Endodermal cell (in vitro differentiated cells): ENCODE results near the gene ID4. TPM values are rescaled to one million over a fixed set of nuclear protein-coding genes. Genes with fewer than 3 reads are reported as not detected.

Experiments
- DNase-seq: peaks from one replicate; pipeline ENCODE4 v3.0.0-alpha.2; 2017
- H3K27ac ChIP-seq: 2 replicates; pipeline ENCODE4 v1.5.1; 2013; ENCODE audit warnings: mild to moderate bottlenecking, low read depth, low read length, moderate library complexity
- H3K27me3 ChIP-seq: 2 replicates; pipeline ENCODE4 v1.6.1; 2013; ENCODE audit warnings: mild to moderate bottlenecking, low read length, moderate library complexity; ENCODE audit not compliant: insufficient read depth, control insufficient read depth, poor library complexity, severe bottlenecking
- H3K36me3 ChIP-seq: 2 replicates; pipeline ENCODE4 v1.7.0; 2013; ENCODE audit warnings: mild to moderate bottlenecking, low read length, moderate library complexity; ENCODE audit not compliant: control insufficient read depth, insufficient read depth
- H3K4me1 ChIP-seq: one replicate; pipeline ENCODE4 v1.7.0; 2013; ENCODE audit warnings: low read length; ENCODE audit not compliant: control insufficient read depth, insufficient read depth
- H3K4me3 ChIP-seq: 2 replicates; pipeline ENCODE4 v1.5.1; 2013; ENCODE audit warnings: mild to moderate bottlenecking, low read length, moderate library complexity
- H3K9ac ChIP-seq: 2 replicates; pipeline ENCODE4 v1.6.1; 2013; ENCODE audit warnings: mild to moderate bottlenecking, low read length, moderate library complexity; ENCODE audit not compliant: poor library complexity, severe bottlenecking; ENCODE audit errors: extremely low read depth
- H3K9me3 ChIP-seq: 2 replicates; pipeline ENCODE4 v1.6.1; 2013; ENCODE audit warnings: mild to moderate bottlenecking, low read length, moderate library complexity; ENCODE audit not compliant: control insufficient read depth
- H3K27ac Mint-ChIP-seq: 2 replicates; pipeline ENCODE4 v1.8.0; 2020; ENCODE audit warnings: mixed read lengths
- H3K27me3 Mint-ChIP-seq: 2 replicates; pipeline ENCODE4 v1.8.0; 2021; ENCODE audit warnings: mild to moderate bottlenecking, mixed read lengths; ENCODE audit not compliant: insufficient read depth
- H3K36me3 Mint-ChIP-seq: 2 replicates; pipeline ENCODE4 v1.8.0; 2020; ENCODE audit warnings: low read depth, mixed read lengths
- H3K4me1 Mint-ChIP-seq: 2 replicates; pipeline ENCODE4 v1.8.0; 2020; ENCODE audit warnings: mixed read lengths
- H3K4me3 Mint-ChIP-seq: 2 replicates; pipeline ENCODE4 v1.8.0; 2020; ENCODE audit warnings: mild to moderate bottlenecking, moderate library complexity, mixed read lengths
- H3K9me3 Mint-ChIP-seq: 2 replicates; pipeline ENCODE4 v1.8.0; 2020; ENCODE audit warnings: mild to moderate bottlenecking, mixed read lengths
- CTCF ChIP-seq: fragments of 200-600 bp; sonication (generic); conservative IDR thresholded peaks from 2 replicates; pipeline ENCODE4 v1.5.0; 2021; ENCODE audit warnings: antibody characterized with exemption, mild to moderate bottlenecking
- WGBS, 2 experiments: methylation state at CpG; one replicate each; pipeline versions ENCODE4 v1.1.5 to v1.1.7; 2013; ENCODE audit warnings: missing lambda C conversion rate in 2 of 2, mixed read lengths in 1 of 2; ENCODE audit not compliant: insufficient coverage in 1 of 2, insufficient read length in 1 of 2; 5-methylcytosine and 5-hydroxymethylcytosine counted together
- total RNA-seq, 2 donors: library from RNA; stranded (reverse); fragmentation: NEBNext Ultra II Directional in 1 of 2; extraction: Animal tissue kit (Norgen Biotek cat#: 25700) in 1 of 2; gene quantifications; 2 replicates in 1 of 2; 3 replicates in 1 of 2; pipeline ENCODE4 v1.2.1, GENCODE V29; 2021

ID4 gene
- total RNA-seq, 2 donors from 2014 or later = 38.5 to 39.3 TPM

GRCh38 chr6:19849755-19850154 is 12.6 kb downstream of the ID4 start:
- 98% methylated on average over 4 of the region's 4 CpGs; no CpG with 5 or more reads in 1 of the 2 experiments for WGBS, 2 experiments
- no peak overlapping the region for H3K27ac ChIP-seq

GRCh38 chr6:19851241-19852089 is 14.3 kb downstream of the ID4 start:
- peak; percentile 75 for DNase-seq
- H3K4me1 Mint-ChIP-seq = peaks cover 16% of the 10 kb centered on the region
- Histone ChIP-seq H3K4me3 (no peak overlapping the region), H3K36me3 (no peaks in the 10 kb centered on the region), H3K27me3 (no peaks in the 10 kb centered on the region), H3K9me3 (no peaks in the 10 kb centered on the region), H3K9ac (no peak overlapping the region), H3K27ac (peak overlapping the region; percentile 34), H3K4me1 (peaks cover 3% of the 10 kb centered on the region)
- 60 to 66% methylated on average over 6 to 10 of the region's 10 CpGs for WGBS, 2 experiments
- H3K27me3 Mint-ChIP-seq = no peaks in the 10 kb centered on the region
- peak overlapping the region; percentile 46 for H3K27ac Mint-ChIP-seq
- peak; percentile 92 for TF ChIP-seq CTCF
- H3K4me3 Mint-ChIP-seq = no peak overlapping the region
- peaks cover 15% of the 10 kb centered on the region for H3K9me3 Mint-ChIP-seq
- H3K36me3 Mint-ChIP-seq = no peaks in the 10 kb centered on the region

More at GRCh38 chr6:19849755-19850154, 12.6 kb downstream of the ID4 start:
- Histone ChIP-seq H3K4me1 (peaks cover 3% of the 10 kb centered on the region), H3K9ac (no peak overlapping the region), H3K27me3 (no peaks in the 10 kb centered on the region), H3K36me3 (no peaks in the 10 kb centered on the region), H3K4me3 (no peak overlapping the region), H3K9me3 (no peaks in the 10 kb centered on the region)
- DNase-seq = no peak
- TF ChIP-seq CTCF = no peak
- Mint-ChIP-seq H3K27ac (no peak overlapping the region), H3K36me3 (no peaks in the 10 kb centered on the region), H3K27me3 (no peaks in the 10 kb centered on the region), H3K9me3 (peaks cover 8% of the 10 kb centered on the region), H3K4me3 (no peak overlapping the region), H3K4me1 (peaks cover 19% of the 10 kb centered on the region)

GRCh38 chr6:19852090-19852457 is 14.9 kb downstream of the ID4 start:
- no peak overlapping the region for H3K9ac ChIP-seq
- WGBS, 2 experiments = 91% methylated on average over 1 of the region's 2 CpGs; no CpG with 5 or more reads in 1 of the 2 experiments
- no peak overlapping the region for H3K4me3 Mint-ChIP-seq
- H3K9me3 Mint-ChIP-seq = peaks cover 15% of the 10 kb centered on the region
- H3K27me3 ChIP-seq = no peaks in the 10 kb centered on the region
- no peak for DNase-seq
- H3K4me1 Mint-ChIP-seq = peaks cover 15% of the 10 kb centered on the region
- no peaks in the 10 kb centered on the region for H3K27me3 Mint-ChIP-seq
- H3K4me1 ChIP-seq = peaks cover 3% of the 10 kb centered on the region
- H3K4me3 ChIP-seq = no peak overlapping the region
- no peaks in the 10 kb centered on the region for H3K9me3 ChIP-seq
- H3K36me3 ChIP-seq = no peaks in the 10 kb centered on the region
- no peak overlapping the region for H3K27ac ChIP-seq
- no peak for TF ChIP-seq CTCF
- no peaks in the 10 kb centered on the region for H3K36me3 Mint-ChIP-seq
- H3K27ac Mint-ChIP-seq = no peak overlapping the region
